ENCODE data around the gene DENND2D.

GRCh38 chr1:111154021-111154999, 46.1 kb downstream of the DENND2D start:
- TF ChIP-seq CTCF (IDR thresholded peaks at IDR 0.05) (no peak), POLR2A (IDR thresholded peaks at IDR 0.05) (no peak)
